IMR-90 (cell line): ENCODE results near the gene FOXI1. TPM values are rescaled to one million over a fixed set of nuclear protein-coding genes. Genes with fewer than 3 reads are reported as not detected.

Experiments used
- polyA plus RNA-seq, 3 experiments: library from polyadenylated mRNA; depleted of rRNA; stranded (reverse); fragments of >200 nt; gene quantifications; 2 replicates each; pipeline ENCODE4 v1.2.3, GENCODE V29; 2012; ENCODE audit warnings: low replicate concordance in 1 of 3
- total RNA-seq: library from RNA; depleted of rRNA; stranded (reverse); fragments of >200 nt; gene quantifications from 2 replicates; pipeline ENCODE4 v1.2.3, GENCODE V29; 2012; rRNA removed

Gene FOXI1
- total and polyA plus RNA-seq, 2 of the 4 experiments (the other 2 are of a cell fraction): not detected

Other genes starting within 250 kb of the FOXI1 start
- 33.5 and 43.6 TPM in 2 replicates for gene INSYN2B, start 125.4 kb upstream of the FOXI1 start, total RNA-seq
- gene INSYN2B, start 125.4 kb upstream of the FOXI1 start, polyA plus RNA-seq (2012; rRNA removed): 9.1 TPM in 2 replicates
- not detected in 2 replicates for gene C5orf58, start 127.1 kb downstream of the FOXI1 start, total RNA-seq
- gene C5orf58, start 127.1 kb downstream of the FOXI1 start, polyA plus RNA-seq (2012; rRNA removed): not detected in 2 replicates
- not detected in 2 replicates for gene LCP2, start 191.9 kb downstream of the FOXI1 start, total RNA-seq
- not detected in 2 replicates for gene LCP2, start 191.9 kb downstream of the FOXI1 start, polyA plus RNA-seq (2012; rRNA removed)